Limb (tissue), 2 donors: ENCODE data around the gene GAS7.
A peak's percentile ranks its signal among the peaks of the same experiment; 100 is the strongest.

Experiments
- DNase-seq, 2 donors: peaks; one replicate each; pipeline ENCODE4 v3.0.0-alpha.2; 2016; ENCODE audit errors: extremely low spot score in 2 of 2

Gene GAS7

GRCh38 chr17:10198509-10199249 lies at the start of gene GAS7:
GAS7 (minus strand) TSS chr17:10198606.
- peak; percentile 67 to 88 for DNase-seq

GRCh38 chr17:10247810-10248209 lies 49.4 kb upstream of the GAS7 start:
- DNase-seq, result no peak

GRCh38 chr17:10243883-10244844 lies 45.8 kb upstream of the GAS7 start:
- no peak for DNase-seq

GRCh38 chr17:10241781-10242180 lies 43.4 kb upstream of the GAS7 start:
- no peak for DNase-seq

GRCh38 chr17:10238661-10239060 lies 40.3 kb upstream of the GAS7 start:
- DNase-seq, result no peak

GRCh38 chr17:10234033-10234432 lies 35.6 kb upstream of the GAS7 start:
- no peak for DNase-seq

GRCh38 chr17:10233161-10233560 lies 34.8 kb upstream of the GAS7 start:
- no peak for DNase-seq

GRCh38 chr17:10229181-10229580 lies 30.8 kb upstream of the GAS7 start:
- no peak for DNase-seq

- DNase-seq, result peak in 1 of 2 donors; percentile 58
Measured at GRCh38 chr17:10226930-10227695, 28.7 kb upstream of the GAS7 start.

- no peak for DNase-seq
Measured at GRCh38 chr17:10224582-10225195, 26.3 kb upstream of the GAS7 start.

GRCh38 chr17:10219193-10219592 lies 20.8 kb upstream of the GAS7 start:
- no peak for DNase-seq

GRCh38 chr17:10217916-10218315 lies 19.5 kb upstream of the GAS7 start:
- DNase-seq, result no peak

- DNase-seq, result peak in 1 of 2 donors; percentile 65
Measured at GRCh38 chr17:10216213-10216938, 18.0 kb upstream of the GAS7 start.

- no peak for DNase-seq
Measured at GRCh38 chr17:10215286-10215685, 16.9 kb upstream of the GAS7 start.

- no peak for DNase-seq
Measured at GRCh38 chr17:10211666-10212065, 13.3 kb upstream of the GAS7 start.

- DNase-seq, result peak; percentile 51 to 61
Measured at GRCh38 chr17:10210151-10210574, 11.8 kb upstream of the GAS7 start.

GRCh38 chr17:10208604-10209193 lies 10.3 kb upstream of the GAS7 start:
- DNase-seq, result no peak

- DNase-seq, result no peak
Measured at GRCh38 chr17:10207153-10207552, 8.7 kb upstream of the GAS7 start.

GRCh38 chr17:10205549-10206185 lies 7.3 kb upstream of the GAS7 start:
- no peak for DNase-seq

- DNase-seq, result no peak
Measured at GRCh38 chr17:10201680-10202079, 3.3 kb upstream of the GAS7 start.
